Left cardiac atrium (tissue), 4 donors: ENCODE data around the gene ZFAND5. TPM values are rescaled to one million over a fixed set of nuclear protein-coding genes. Genes with fewer than 3 reads are reported as not detected.

Experiments used
- ATAC-seq, 2 donors: fragments of 200-7000 bp; cut with Tn5 transposase; one replicate each; pipeline ENCODE4 v1.9.1; 2020; ENCODE audit warnings: mild to moderate bottlenecking in 2 of 2, moderate library complexity in 2 of 2
- DNase-seq: peaks from one replicate; pipeline ENCODE4 v3.0.0-alpha.2; 2020
- intact Hi-C, 2 donors: fragments of 100-400 bp; cut with DNase I; formaldehyde crosslinking; loops; one replicate each; pipeline versions ENCODE4 v1.14.1 to v1.15.1; 2022 to 2023
- long read RNA-seq: library from polyadenylated mRNA; unstranded; transcript quantifications from one replicate; pipeline ENCODE4 v2.0.0, GENCODE V29; 2021
- total RNA-seq, 2 donors: library from RNA; stranded (reverse); fragmentation: NEBNext Ultra II Directional; extraction: Animal tissue kit (Norgen Biotek cat#: 25700); gene quantifications; one replicate each; pipeline ENCODE4 v1.2.1, GENCODE V29; 2021
- donor health status: DM: no; HTN: yes; CAD: no.
- donor health status: DM: no; HTN: yes; CAD: no; lungs with severe emphysema.
- donor health status: DM: yes; HTN: yes; CAD: no.
- donor health status: Dilated cardiomyopathy.

Gene ZFAND5
- total RNA-seq: 100 to 1,000 TPM; 151 to 176 TPM
- long read RNA-seq, full-length matches to known transcripts: 83 of 108 reads
- long read RNA-seq, partial matches to known transcripts: 16 of 108 reads
- long read RNA-seq, other reads (novel, unspliced or antisense): 9 of 108 reads

- DNase-seq: peak; percentile 100
- intact Hi-C loops: loop anchor here in 1 of 2 donors (5.0 kb wide), 1 partner anchor 227 kb away; no protein-coding TSS in a partner anchor
- peak; percentile 93 to 97 for ATAC-seq
Observed at GRCh38 chr9:72364679-72365524, at the start of gene ZFAND5. Gene ZFAND5 (minus strand): TSS chr9:72365208. CDS start chr9:72360778, 4,430 bp downstream.

DNA sequence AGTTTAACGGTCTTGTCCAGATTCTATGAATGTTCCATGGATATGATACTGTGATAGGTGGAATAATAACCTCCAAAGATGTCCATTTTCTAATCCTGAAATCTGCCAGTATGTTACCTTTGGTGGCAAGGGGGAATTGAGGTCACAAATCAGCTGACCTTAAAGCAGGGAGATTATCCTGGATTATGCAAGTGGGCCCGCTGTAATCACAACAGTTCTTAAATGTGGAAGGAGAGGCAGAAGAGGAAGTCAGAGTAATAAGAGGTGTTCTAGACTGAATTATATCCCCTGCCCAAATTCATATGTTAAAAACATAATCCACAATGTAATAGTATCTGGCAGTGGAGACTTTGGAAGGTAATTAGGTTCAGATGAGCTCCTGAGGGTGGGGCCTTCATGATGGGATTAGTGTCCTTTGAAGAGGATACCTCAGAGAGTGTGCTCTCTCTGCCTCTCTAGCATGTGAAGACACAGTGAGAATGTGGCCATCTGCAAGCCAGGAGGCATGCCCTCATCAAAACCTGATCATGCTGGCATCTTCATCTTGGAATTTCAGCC lies 47.6 kb upstream of the ZFAND5 start:
- ATAC-seq: no peak
- DNase-seq: no peak
- intact Hi-C loops: no loop called here

- intact Hi-C loops: no loop called here
- DNase-seq (no peak), ATAC-seq (no peak)
Observed at GRCh38 chr9:72410214-72410613, 45.2 kb upstream of the ZFAND5 start.

- DNase-seq: no peak
- ATAC-seq: no peak
- intact Hi-C loops: no loop called here
Observed at GRCh38 chr9:72407114-72407513, 42.1 kb upstream of the ZFAND5 start.

DNA sequence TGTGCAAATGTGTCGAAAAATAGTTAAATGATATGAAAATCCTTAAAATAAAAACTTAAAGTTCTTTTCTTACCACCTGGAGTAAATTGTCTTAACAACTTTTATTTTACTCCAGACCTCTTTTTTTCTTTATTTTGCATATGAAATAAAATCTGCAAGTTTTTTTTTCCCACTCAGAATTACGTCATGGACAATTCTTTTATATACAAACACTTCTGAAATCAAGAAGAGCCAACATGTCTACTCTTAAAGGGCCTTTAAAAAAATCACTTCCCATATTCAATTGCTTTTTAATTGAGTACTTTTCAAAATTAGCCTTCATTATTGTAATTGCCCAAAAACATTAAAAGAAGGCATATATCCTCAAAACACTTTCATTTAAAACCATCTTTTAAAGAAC lies 37.7 kb upstream of the ZFAND5 start:
- ATAC-seq (no peak), DNase-seq (no peak)
- intact Hi-C loops: no loop called here

DNA sequence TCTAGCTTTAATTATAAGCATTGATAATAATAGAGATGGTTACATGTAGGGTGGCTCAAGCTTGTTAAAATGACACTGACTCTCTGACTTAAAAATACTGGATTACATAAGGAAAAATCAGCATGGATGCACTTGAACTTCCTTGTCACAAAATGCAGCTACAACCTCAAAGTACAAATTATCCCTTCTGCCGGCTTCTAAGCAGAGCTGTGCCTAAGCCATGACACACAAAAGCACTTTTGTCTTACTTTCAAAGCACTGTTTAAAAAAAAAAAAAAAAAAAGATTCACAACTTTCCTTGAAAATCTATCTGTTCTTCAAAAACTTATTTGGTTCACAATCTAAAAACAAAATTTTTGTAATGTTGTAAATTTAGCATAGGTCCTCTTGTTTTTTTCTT lies 36.4 kb upstream of the ZFAND5 start:
- ATAC-seq (no peak), DNase-seq (no peak)
- intact Hi-C loops: no loop called here

GRCh38 chr9:72400866-72401265 lies 35.9 kb upstream of the ZFAND5 start:
- ATAC-seq: no peak
- DNase-seq: no peak
- intact Hi-C loops: no loop called here

DNA sequence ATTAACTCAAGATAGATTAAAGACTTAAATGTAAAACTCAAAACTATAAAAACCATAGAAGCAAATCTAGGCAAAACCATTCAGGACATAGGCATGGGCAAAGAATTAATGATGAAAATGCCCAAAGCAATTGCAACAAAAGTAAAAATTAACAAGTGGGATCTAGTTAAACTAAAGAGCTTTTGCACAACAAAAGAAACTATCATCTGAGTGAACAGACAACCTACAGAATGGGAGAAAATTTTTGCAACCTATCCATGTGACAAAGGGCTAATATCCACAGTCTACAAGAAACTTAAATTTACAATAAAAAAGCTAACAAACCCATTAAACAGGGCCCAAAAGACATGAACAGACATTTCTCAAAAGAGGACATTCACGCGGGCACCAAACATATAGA lies 34.4 kb upstream of the ZFAND5 start:
- ATAC-seq (no peak), DNase-seq (no peak)
- intact Hi-C loops: no loop called here

DNA sequence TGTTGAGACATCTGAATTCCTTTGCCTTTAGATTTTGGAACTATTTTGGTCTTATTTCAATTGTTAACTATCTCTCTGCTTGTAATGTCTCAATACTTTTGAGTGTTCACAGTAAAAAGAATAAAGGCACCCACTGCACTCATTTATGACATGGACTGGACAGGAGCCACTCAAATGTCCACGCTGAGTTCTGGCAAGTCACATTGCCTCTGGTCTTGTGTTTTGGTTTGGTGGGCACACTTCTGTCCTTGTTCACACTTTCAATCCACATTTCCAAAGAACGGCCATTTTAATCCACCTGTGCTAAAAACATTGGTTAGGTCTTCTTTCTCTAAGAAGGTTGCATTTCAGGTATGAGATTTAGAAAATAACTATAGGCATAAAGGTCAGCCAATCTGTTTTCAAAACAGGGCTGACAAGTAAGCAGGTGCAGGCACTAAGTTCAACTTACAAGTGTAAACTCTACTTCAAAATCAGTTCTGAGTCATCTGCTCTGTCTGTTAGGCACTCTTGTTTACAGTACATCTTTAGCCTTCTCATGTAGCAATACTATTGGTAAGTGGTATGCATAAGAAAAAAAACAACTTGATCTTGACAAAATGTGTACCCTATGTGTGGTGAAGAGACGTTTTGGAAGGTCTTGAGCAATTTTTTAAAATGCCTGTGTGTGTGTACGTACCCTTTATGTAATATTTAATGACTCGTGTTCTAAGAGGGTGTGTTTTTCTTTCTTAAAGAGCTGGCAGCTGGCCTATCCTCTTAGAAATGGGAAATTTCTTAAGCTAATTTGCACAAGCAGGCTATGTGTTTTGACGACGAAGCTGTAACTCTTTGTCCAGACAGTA lies 31.5 kb upstream of the ZFAND5 start:
- no peak for DNase-seq
- ATAC-seq: peak in 1 of 2 donors; percentile 54
- intact Hi-C loops: no loop called here

GRCh38 chr9:72394066-72394465 lies 29.1 kb upstream of the ZFAND5 start:
- DNase-seq (no peak), ATAC-seq (no peak)
- intact Hi-C loops: no loop called here

GRCh38 chr9:72390907-72391306 lies 25.9 kb upstream of the ZFAND5 start:
- no peak for ATAC-seq
- DNase-seq: no peak
- intact Hi-C loops: no loop called here

DNA sequence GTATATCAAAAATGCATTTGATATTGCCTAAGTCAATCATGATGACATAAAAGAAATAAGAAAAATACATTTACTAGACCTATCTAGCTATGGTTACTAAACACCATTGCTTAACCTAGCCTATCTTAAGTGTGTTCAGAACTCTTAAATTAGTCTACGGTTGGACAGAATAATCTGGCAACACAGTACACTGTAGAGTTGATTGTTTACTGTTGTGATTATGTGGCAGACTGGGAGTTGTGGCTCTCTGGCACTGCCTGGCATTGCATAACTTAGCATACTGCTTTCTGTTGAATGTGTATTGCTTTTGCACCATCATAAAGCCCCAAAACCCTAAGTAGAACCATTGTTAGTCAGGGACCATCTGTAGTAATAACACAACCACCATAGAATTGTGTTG lies 21.2 kb upstream of the ZFAND5 start:
- no peak for DNase-seq
- ATAC-seq: no peak
- intact Hi-C loops: no loop called here

GRCh38 chr9:72384710-72385485 lies 19.9 kb upstream of the ZFAND5 start:
- intact Hi-C loops: no loop called here
- no peak for ATAC-seq
- DNase-seq: no peak

DNA sequence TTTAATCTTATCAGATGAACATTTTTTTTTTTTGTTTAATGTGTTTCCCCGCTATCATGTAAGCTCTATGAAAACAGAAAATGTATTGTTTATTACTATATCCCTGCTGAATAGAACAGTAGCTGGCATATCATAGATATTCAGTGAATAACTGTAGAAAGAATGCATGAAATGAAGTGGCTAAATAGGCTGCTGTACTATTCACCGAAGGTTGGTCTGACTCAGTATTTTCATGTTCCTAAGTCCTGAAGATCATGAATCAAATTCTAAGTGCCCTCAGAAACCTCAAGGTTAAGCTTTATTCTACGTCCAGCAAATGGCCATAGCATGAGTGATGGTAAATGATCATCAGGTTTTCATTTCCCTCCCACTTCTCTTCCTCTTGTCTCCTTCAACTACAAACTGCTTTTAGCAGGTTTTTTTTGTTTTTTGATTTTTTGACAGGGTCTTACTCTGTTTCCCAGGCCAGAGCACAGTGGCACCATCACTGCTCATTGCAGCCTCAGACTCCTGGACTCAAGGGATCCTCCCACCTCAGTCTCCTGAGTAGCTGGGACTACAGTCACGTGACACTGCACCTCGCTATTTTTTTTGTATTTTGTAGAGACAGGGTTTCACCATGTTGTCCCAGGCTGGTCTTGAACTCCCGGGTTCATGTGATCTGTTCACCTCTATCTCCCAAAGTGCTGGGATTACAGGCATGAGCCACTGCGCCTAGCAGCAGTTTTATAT lies 19.1 kb upstream of the ZFAND5 start:
- ATAC-seq: no peak
- no peak for DNase-seq
- intact Hi-C loops: no loop called here

DNA sequence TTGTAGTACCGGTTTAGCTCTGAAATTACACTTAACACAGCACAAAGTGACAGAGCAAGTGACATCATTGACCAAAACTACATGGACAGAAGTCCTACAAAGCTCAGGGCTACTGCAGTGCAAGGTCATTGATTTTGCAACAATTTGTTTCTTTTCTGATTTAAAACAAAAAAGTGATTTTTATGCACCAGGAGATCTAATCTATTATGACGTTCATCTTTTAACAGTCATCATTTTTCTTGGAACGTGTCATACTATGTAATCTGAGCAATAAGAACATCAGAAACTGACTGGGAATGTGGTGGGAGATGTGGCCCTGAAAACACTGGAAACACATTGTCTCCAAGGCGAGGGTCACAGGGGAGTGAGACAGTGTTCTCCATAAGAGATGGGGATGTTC lies 17.4 kb upstream of the ZFAND5 start:
- ATAC-seq: no peak
- intact Hi-C loops: no loop called here
- DNase-seq: no peak

DNA sequence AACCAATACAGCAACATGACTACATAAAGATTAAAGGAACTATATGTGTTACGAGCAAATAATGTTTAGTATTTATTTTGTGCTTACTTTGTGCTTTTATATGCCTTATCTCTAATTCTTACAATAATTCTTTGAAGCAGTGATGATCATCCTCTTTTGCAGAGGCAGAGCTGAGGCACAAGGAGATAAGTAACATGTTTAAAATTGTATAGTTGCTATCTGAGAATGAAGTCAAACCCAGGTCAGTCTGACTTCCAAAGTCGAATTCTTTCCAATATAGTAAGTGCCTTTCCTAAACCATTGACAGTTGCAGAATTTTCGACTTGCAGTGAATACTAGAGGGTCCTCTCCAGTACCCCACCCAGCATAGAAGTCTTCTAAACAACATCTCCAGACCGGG lies 12.0 kb upstream of the ZFAND5 start:
- intact Hi-C loops: no loop called here
- no peak for DNase-seq
- no peak for ATAC-seq

DNA sequence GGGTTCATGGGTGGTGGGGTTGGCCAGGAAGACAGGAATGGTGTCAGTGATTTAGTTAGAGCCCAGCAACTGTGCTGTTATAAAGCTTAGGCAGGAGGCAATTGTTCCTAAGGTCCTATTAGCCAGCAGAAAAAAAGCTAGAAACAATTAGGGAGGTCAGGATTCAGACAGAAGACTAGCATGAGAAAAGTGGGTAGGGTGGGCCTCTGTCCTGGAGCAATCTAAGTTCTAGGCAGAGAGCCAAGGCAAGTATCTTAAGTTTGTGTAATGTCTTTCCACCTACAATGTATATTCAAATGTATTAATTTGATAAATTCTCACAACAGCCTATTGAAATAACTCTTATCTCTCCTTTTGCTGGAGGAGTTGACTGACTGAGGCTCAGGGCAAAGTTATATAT lies 6.1 kb upstream of the ZFAND5 start:
- DNase-seq: no peak
- ATAC-seq: no peak
- intact Hi-C loops: no loop called here

DNA sequence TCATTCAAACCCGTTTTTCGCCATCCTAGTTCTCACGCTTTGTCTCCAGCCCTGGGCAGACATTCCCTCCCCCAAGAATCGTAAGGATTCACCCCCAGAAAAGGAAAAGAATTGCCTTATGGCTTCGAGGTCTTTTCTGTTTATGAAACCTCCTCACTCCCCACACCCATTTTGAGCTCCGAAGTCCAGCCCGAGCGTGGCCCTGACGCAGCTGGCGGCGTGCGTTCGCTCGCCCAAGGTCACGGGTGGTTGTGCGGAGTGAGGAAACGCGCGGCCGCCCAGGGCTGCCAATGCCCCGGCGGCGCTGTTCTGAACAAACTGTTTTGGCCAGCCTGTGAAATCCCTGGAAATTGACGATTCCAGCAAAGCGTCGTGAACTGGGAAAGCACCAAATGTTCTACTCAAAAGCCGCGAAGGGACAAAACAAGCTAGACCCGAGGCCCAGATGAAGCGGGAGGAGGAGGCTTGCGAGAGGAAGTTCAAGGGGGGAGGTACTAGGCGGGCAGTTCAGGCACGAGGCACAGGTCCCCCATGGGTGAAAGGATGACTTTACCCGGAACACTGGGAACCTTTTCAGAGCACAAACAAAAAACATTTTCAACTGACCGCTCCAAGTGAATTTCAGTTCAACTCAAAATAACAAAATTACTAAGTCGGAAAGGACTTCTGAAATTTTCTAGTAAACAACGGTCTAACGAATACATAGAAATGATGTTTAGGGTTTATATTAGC lies 683 bp upstream of the ZFAND5 start:
- DNase-seq (peak; percentile 90), ATAC-seq (peak; percentile 61 to 70)
- intact Hi-C loops: loop anchor here in 1 of 2 donors (5.0 kb wide), 1 partner anchor 227 kb away; no protein-coding TSS in a partner anchor
